OCI-M2 (cell line): ENCODE measurements around the gene LGALSL.

ENCODE experiments used
- DNase-seq: peaks from one replicate; lab custom pipeline; 2025; ENCODE audit not compliant: unreplicated experiment; lab: John Stamatoyannopoulos, UW

Gene LGALSL

GRCh38 chr2:64453770-64454385, at the start of gene LGALSL:
Gene LGALSL (plus strand): TSS chr2:64454162. CDS start chr2:64454546, 384 bp downstream.
- no peak for DNase-seq

GRCh38 chr2:64404743-64405142, 49.2 kb upstream of the LGALSL start:
- no peak for DNase-seq

- no peak for DNase-seq
Measured at GRCh38 chr2:64405581-64406406, 48.2 kb upstream of the LGALSL start.

GRCh38 chr2:64406407-64406774, 47.6 kb upstream of the LGALSL start:
- DNase-seq = no peak

- DNase-seq = no peak
Measured at GRCh38 chr2:64408031-64408430, 45.9 kb upstream of the LGALSL start.

- no peak for DNase-seq
Measured at GRCh38 chr2:64410671-64411070, 43.3 kb upstream of the LGALSL start.

GRCh38 chr2:64412671-64413070, 41.3 kb upstream of the LGALSL start:
- no peak for DNase-seq

GRCh38 chr2:64414736-64415435, 39.1 kb upstream of the LGALSL start:
- no peak for DNase-seq

GRCh38 chr2:64417624-64418023, 36.3 kb upstream of the LGALSL start:
- no peak for DNase-seq

- DNase-seq = no peak
Measured at GRCh38 chr2:64419596-64420165, 34.3 kb upstream of the LGALSL start.

GRCh38 chr2:64420677-64421076, 33.3 kb upstream of the LGALSL start:
- DNase-seq = no peak

GRCh38 chr2:64421201-64421600, 32.8 kb upstream of the LGALSL start:
- DNase-seq = no peak

GRCh38 chr2:64422466-64422865, 31.5 kb upstream of the LGALSL start:
- no peak for DNase-seq

- no peak for DNase-seq
Measured at GRCh38 chr2:64423303-64423702, 30.7 kb upstream of the LGALSL start.

- DNase-seq = no peak
Measured at GRCh38 chr2:64424416-64424987, 29.5 kb upstream of the LGALSL start.

- DNase-seq = no peak
Measured at GRCh38 chr2:64426183-64426952, 27.6 kb upstream of the LGALSL start.

GRCh38 chr2:64434039-64434657, 19.8 kb upstream of the LGALSL start:
- DNase-seq = no peak

- DNase-seq = no peak
Measured at GRCh38 chr2:64437883-64438282, 16.1 kb upstream of the LGALSL start.

- no peak for DNase-seq
Measured at GRCh38 chr2:64439194-64439593, 14.8 kb upstream of the LGALSL start.

GRCh38 chr2:64440843-64441242, 13.1 kb upstream of the LGALSL start:
- DNase-seq = no peak
